Hematopoietic multipotent progenitor cell treated with erythropoietin and hydrocortisone succinate and interleukin-3 and kit ligand, for 4 days (in vitro differentiated cells): ENCODE results near the gene RAI14.
A peak's percentile ranks its signal among the peaks of the same experiment; 100 is the strongest.

ENCODE experiments used
- DNase-seq: peaks from one replicate; pipeline ENCODE4 v3.0.0-alpha.2; 2015

The RAI14 gene

DNA sequence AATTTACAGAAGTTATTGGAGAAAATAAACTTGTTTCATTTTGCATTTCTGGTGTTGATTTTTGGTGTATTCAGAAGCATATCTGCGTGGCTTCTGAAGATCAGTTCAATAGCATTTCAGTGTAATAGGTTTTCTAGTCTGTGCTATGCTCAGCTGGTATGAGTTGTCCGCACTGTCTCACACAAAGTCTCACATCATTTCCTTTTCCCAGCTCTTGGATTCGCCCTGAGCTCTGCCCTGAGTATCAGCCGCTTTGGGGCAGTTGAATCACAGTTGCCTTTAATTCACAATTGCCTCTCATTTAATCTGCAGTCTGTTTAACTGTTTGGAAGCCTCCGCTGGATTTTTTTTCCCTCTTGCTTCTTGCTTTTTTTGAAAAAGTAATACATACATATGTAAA lies 176.4 kb downstream of the RAI14 start:
- DNase-seq, result no peak

DNA sequence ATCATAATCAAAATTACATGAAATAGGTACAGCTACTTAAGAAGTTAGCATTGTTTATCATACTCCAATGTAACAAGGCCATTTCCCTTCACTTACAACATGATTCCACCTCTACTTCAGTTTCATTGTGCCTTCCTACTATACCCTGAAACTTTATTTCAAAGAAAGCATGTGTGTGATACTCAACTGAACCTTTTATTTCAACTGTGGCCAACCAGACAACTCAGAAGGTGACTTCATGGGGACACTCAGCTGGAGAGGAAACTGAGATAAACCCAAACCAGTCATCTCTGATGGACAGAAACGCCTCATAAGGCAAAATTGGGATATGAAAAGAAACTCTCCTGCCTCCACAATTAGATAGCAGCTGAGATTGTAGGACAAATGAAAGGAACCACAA lies 177.0 kb downstream of the RAI14 start:
- no peak for DNase-seq

DNA sequence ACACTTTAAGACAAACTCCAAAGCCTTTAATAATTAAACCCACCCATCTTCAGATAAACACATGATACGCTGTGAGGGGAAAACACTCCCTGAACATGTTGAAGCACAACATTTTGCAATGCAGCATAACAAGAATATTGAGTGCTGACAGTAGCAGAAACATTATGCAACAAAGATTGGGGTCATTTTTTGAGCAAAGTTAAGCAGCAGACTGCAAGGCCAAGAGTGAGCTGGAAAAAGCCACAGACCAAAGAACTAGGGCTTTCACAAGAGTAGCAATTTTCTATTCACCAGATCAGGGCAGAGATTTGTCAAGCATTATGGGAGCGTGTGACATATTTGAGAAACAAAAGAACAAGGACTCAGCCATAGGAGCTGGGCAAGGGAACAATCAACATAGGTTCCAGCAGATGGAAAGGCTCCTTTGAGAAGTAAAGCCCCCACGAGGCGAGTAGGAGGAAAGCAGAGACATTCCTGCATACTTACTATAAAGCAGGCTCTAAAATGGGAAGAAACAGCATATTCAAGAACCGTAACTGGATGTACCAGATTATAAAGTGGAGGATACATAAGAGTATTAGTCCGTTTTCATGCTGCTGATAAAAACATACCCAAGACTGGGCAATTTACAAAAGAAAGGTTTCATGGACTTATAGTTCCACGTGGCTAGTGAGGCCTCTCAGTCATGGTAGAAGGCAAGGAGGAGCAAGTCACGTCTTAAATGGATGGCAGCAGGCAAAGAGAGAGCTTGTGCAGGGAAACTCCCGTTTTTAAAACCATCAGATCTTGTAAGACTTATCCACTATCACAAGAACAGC lies 178.1 kb downstream of the RAI14 start:
- peak; percentile 4 for DNase-seq

DNA sequence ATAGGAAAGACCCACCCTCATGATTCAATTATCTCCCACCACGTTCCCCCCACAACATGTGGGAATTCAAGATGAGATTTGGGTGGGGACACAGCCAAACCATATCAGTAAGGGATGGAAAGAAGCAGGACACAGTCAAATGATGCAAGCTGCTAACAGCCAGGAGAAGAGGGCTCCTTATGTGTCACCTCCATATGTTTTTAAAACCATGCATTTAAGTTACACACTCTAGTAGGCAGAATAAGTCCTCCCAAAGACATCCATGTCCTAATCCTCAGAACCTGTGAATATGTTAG lies 178.6 kb downstream of the RAI14 start:
- DNase-seq, result no peak

DNA sequence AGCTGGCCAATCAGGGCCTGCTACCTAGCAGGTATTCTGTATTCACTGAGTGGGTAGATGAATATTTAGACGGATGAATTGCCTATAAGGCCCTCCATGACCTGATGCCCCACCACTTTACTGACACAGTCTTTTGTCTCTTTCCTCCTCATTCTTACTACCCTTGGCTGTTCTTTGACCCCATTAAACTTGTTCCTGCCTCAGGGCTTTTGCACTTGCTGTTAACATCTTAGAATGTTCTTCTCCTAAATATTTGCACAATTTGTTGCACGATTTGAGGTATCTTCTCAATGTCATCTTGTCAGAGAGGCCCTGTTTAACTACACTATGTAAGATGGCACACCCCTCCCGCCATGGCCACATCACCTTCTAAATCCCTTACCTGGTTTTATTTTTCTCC lies 179.5 kb downstream of the RAI14 start:
- no peak for DNase-seq

DNA sequence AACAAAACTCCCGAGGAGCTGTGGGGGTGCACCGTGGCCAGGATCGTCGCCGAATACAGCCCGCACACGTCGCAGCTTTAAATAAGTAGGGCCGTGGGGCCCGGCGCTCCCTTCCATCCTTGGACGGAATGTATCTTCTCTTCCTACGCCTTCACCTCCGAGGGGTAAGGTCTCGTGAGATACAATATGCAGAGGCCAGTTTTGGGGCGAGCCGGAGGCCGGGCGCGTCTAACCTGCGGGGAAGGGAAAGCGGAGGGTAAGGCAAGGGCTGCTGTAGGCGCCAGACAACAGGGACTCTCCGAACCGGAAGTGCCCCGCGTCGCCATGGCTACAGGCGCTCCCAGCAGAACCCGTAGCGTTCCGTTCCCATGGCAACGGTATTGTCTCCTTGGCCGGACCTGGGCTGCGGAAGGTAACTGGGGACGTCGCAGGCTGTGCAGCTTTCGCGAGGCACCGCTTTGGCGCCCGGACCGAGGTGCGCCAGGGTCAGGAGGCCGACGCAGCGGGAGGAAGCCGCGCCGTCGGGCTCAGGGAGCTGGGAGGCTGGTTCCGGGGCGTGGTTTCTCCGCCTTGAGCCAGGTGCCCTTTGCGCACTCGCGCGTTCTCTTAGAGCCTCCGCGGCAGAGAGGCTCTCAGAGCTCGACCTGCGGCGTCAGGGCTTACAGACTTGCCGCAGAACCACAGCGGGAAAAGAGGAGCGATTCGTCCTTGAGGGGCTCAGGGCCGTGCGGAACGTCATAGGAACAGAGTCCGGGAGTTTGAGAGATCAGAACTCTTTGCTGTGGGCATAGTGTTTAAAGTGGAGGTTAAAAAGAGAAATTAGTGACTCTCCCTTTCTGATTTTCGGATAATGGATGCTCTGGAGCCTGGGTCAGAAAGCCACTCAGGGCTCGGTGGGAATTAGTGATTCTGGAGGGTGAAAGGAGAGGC lies 182.9 kb downstream of the RAI14 start, which contains the start of gene TTC23L:
TTC23L (plus strand) TSS at position 380 of the 930 bp plus-strand sequence. CDS start 1,508 bp downstream, outside the sequence.
- peak; percentile 91 for DNase-seq

DNA sequence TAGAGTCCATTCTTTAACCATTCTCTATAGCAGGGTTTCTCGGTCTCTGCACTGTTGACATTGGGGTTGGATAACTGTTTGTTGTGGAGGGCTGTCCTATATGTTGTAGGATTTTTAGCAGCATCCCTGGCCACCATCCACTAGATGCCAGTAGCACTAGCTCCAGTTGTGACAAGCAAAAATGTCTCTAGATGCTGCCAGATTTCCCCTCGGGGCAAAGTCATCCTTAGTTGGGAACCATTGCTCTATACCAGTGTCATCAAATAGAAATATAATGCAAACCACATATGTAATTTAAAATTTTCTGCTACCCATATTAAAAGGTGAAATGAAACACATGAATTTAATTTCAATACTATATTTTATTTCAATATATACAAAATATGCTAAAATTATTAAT lies 185.7 kb downstream of the RAI14 start:
- no peak for DNase-seq

DNA sequence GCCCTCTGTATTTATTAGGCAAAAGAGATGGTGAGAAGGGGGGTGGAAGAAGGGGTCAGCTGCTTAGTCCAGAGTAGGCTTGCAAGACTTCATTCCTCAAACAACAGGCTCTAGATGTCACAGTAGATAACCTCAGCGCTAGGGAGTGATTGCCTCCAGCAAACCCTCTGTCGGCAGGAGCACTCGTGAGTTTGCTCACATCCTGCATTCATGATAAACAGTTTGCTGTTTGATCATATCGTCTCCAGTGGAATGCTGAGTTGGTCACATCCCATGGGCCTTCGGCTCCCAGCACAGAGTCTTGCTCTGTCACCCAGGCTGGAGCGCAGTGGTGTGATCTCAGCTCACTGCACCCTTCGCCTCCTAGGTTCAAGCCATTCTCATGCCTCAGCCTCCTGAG lies 186.4 kb downstream of the RAI14 start:
- DNase-seq, result no peak

DNA sequence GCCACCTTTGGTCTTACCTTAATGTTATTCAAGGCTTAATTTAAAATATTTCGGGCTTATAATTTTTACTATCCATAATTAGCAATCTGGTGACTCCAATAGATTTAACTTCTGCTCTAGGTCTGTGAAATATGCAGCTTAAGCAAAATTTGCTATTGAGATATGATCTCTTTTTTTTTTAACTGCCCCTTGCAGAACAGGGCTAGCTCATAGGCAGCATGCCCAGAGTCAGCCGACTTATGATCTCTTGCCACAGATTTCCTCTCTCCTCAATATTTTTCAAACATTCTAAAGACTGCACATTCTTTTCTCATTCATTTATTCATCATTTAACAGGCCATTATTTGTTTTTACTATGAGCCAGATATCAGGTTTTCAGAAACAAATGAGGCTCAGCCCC lies 187.4 kb downstream of the RAI14 start:
- DNase-seq, result peak; percentile 7

DNA sequence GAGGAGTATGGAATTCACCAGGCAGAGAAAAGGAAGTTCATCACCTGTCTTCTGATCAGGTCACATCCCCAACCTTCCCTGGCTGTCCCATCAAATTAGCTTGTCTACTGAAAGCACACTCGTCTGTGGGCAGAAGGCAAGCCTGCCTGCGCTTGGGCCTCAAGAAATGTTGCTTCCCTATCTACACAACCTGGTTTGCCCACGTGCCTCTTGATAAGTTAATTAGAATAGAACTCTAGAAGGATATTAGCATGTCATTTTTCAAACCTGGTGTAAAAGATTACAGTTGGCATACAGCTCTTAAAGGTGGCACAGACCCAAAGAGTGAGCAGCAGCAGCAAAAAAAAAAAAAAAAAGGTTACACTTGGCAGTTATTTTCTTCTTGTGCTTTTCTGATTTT lies 188.0 kb downstream of the RAI14 start:
- DNase-seq, result peak; percentile 64

DNA sequence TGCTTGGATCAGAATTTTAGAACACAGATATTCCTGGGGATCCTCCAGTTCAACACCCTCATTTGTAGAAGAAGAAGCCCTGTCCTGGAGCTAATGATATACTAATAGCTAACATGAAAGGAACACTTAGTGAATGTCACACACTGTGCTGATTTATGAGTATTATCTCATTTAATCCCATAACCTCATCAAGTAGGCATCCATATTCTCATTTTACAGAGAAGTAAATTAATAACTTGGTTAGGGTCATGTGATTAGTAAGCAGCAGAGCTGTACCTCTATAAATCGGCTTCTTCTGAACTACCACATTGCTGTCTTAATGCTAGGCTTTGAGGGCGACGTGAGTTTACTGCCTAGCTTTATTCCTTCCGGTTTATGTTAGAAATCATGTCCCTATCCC lies 188.9 kb downstream of the RAI14 start:
- no peak for DNase-seq

DNA sequence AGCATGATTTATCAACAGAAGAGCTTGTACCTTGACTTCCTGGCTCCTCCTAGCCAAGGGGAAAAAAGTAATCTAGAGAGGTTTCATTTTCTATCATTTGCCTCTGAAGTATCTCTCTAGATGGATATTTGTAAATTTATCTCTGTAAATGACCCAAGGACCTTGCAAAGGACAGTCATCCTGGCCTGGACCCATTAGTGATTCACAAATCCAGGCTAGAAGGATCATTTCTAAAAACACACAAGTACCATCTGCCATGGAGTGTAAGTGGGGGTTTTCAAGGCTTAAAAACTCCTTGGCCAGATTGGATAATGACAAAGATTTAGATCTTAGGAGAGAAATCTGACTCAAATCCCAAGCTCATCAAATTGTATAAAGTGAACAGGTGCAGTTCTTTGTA lies 190.9 kb downstream of the RAI14 start:
- DNase-seq, result no peak

DNA sequence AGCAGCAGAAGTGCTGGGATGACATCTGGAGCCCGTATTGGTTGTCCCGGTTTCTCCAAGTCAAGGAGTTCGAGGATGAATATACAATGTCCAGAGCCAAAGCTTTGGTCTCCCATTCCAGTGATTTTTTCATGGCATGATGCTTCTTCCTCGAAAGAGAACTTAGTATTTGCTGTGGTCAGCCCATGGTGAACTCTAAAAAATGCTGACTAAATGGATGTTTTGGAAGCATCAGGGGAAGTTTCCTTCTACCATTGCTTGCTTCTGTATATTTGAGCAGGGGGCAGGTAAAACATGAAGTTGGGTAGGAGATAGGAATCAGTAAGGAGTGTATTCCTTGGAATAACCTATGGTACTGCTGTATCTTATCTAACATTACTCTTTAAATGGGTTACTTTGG lies 191.4 kb downstream of the RAI14 start:
- no peak for DNase-seq

DNA sequence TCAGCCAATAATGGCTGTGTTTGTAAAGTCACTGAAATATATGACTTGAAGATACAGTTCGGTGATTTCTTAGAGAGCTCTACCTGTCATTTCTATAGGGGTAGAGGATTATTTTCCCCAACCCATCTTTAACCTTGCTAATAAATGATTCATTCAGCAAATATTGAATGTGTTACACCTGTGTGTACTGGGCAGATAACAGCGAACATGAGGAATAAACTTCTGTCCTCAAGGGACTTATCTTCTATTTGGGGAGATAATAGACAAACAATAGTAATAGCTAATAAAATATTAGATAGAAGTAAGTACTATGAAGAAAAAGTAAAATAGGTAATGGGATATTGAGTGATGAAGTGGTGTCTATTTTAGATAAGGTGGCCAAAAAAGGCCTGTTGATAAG lies 192.1 kb downstream of the RAI14 start:
- no peak for DNase-seq

DNA sequence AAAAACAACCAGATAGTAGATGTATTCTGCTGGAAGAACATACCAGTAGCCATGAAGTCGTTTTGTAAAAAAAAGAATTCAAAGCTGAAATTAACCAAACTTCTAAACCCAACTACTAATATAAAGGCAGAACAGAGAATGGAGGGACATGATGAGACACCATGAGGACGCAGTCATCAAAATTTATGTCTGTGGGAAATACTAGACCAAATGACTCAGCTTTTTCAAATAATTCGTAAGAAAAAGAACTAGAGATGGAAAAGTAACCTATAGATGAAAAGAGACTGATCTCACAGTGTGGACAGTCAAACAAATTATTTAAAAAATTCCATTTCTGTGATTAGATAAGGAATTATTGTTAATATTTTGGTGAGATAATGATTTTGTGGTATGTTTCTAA lies 193.1 kb downstream of the RAI14 start:
- no peak for DNase-seq

DNA sequence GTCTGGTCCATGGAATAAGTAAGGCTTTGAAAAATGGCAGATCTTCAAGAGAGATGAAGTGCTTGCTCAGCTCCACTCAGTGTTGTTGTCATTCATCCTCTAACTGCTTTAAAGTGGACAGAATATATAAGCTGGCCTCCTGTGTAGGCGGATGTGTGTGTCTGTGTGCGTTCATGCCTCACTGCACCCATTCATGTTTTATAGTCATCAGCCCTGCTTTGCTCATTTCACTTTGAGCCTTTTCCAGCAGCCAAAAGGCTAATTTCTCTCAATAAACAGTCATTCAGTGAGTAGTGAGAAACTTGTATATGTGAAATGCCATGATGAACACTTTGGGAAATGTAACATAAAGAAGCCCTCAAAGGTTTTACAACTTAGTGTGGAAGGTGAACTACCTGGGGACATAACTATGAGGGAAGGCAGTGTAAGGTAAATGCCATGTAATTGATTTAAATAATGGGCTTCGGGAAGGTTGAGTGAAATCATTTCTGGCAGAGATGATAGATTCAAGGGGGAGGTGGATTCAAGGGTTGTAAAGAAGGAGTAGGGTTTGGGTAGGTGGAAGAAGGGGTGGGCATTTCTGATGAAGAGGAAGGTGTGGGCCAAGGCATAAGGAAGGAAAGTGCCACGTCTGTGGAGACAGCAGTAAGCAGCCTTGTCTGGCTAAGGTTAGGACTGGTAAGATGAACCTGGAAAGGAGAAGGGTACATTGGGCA lies 198.5 kb downstream of the RAI14 start:
- DNase-seq, result no peak

DNA sequence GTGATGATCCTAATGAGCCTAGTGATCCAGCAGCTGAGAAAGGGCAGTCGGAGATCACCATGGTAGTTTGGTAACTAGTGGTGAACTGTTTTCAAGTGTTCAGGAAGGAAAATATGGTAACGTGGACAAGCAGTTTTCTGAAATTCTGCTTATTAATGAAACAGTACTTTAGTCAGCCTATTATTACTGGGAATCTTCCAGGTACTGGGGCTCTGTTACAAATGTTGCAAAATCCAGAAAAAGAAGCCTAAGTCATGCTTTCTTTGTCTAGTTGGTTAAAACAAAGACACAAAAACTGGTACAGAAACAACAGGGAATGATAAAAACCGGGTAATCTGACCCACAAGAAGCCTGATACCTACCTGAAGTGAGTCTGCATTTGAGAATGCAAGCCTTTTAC lies 201.0 kb downstream of the RAI14 start:
- DNase-seq, result no peak

DNA sequence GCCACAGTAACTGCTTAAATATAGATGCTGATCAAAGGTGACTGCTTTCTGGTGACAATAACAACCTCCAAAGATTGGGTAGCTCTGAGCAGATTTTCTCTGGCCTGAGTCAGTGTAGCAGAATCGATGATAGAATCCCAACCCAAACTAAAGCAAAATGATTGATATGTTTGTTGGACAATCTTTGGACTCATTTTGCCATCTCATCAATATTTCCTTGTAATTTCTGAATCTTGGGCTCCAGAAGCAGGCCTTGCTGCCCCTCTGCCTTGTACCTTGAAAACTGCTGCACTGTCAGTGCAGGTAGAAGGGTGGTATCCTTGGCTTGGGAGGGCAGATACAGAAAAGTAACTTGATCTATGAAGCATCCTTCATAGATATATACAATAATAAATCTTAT lies 201.8 kb downstream of the RAI14 start:
- DNase-seq, result no peak

DNA sequence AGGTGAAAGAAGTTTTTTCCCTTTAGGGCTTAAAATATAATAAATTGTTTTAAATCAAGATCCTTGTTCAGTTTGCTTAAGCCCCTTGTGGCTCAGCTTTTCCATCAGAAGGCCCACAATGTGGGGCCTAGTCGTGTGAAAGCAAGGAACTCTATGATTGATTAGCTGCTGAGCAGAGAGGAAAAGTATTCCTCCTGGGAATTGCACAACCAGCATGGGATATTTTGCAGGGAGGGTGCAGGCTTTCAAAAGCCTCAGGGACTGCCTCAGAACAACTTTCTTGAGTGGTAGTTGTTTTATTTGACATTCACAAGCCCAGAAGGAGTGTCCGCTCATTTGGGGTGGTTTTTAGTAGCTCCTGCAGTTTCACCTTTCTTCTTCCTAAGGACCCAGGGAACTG lies 202.7 kb downstream of the RAI14 start:
- no peak for DNase-seq

DNA sequence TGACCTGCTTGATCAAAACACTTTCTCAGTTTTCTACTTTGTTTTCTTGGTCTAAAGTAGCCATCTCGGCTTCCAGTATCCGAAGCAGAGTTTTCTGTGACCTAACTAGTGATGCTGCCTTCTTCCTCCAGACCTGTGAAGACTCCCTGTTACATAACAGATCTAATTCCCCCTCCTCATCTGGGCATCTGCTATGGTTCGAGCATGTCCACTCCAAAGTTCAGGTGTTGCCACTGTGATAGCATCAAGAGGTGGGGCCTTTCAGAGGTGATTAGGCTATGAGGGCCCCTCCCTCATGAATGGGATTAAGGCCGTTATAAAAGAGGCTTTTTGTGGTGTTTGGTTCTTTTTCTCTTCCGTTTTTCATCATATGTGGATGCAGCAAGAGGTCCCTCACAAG lies 203.1 kb downstream of the RAI14 start:
- DNase-seq, result no peak

DNA sequence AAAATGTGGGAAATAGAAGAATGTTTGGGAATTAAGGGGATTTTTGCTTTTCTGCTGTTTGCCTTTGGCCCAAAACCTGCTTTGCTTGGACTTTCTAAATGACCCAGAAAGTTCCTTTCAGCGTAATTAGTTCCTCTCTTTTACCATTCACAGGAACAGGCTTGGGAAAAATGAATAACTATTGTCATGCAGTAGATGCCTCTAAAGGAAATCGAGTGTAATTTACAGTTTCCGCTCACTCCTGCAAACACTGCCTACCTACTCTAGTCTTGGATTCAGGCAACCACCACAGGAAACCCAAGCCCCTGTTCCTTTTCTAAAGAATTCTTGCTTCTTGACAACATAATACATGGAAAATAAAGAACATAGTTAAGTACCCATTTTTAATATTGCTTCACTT lies 207.8 kb downstream of the RAI14 start:
- DNase-seq, result peak; percentile 5

DNA sequence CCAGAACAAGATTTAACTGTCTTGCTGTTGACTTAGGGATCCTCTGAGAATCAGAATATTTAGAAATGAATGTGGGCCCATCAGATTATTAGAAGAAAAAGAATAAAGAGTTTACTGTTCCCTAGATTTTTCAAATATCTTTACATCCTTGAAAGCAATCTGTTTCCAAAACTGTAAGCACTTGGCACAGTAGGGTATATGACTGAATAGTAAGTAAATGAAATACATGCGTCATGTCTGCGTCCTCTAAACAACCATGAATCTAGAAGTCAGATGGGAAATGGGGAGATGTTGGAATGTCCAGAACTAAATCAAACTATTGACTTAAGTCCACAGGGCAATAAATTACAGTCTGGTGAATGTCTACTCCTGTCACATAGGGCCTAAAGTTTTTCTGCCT lies 209.0 kb downstream of the RAI14 start:
- DNase-seq, result no peak

DNA sequence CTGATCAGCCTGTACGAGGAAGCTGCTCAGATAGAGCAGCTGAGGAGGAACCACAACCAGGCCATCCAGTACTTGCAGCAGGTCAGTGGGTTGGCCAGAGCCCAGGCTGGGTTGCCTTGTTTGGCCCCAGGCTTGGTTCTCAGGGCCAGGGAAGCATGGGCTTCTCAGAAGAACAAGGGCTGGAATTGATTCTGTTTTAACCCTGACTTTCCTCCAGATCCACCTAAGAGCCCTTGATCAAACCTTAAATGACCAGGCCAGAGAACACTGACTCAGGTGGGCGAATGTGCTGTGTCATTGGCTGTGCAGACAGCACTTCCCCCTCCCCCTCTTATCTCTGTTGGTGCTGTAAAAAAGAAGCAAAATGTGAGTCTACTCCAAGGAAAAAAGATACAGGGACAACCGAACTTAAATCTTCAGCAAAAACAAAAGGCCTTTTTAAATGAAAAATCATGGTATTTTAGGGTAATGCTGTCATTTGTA lies 210.9 kb downstream of the RAI14 start:
- peak; percentile 42 for DNase-seq
